MCF 10A (cell line): ENCODE results near the gene MGAT5B. TPM values are rescaled to one million over a fixed set of nuclear protein-coding genes. Genes with fewer than 3 reads are reported as not detected.

Source experiments
- BruUV-seq: library from RNA; stranded (reverse); fragments of 400-500 nt; replicated peaks from 2 replicates; lab custom pipeline; 2021; lab: Mats Ljungman, UMichigan
- CTCF ChIA-PET: fragments of 300-600 bp; sonication (Branson Sonifier 250); formaldehyde crosslinking; extraction: SDS; loops from one replicate; lab custom pipeline; 2021; ENCODE audit warnings: antibody characterized with exemption, inconsistent platforms; lab: Yijun Ruan, JAX
- POLR2A ChIA-PET: fragments of 300-600, 350-650 bp; sonication (Branson Sonifier 250); formaldehyde crosslinking; extraction: SDS; loops from one replicate; lab custom pipeline; 2020; ENCODE audit warnings: antibody characterized with exemption, inconsistent platforms; lab: Yijun Ruan, JAX
- DNase-seq: peaks from one replicate; pipeline ENCODE4 v3.0.0-alpha.2; 2018; ENCODE audit not compliant: unreplicated experiment
- H3K27ac Mint-ChIP-seq: one replicate; pipeline ENCODE4 v1.8.0; 2022; ENCODE audit warnings: mild to moderate bottlenecking, low read depth, mixed read lengths; ENCODE audit not compliant: unreplicated experiment
- H3K27me3 Mint-ChIP-seq: one replicate; pipeline ENCODE4 v1.8.0; 2022; ENCODE audit warnings: mixed read lengths; ENCODE audit not compliant: insufficient read depth, unreplicated experiment
- H3K36me3 Mint-ChIP-seq: one replicate; pipeline ENCODE4 v1.8.0; 2022; ENCODE audit warnings: mild to moderate bottlenecking, moderate library complexity, mixed read lengths; ENCODE audit not compliant: insufficient read depth, unreplicated experiment
- H3K4me1 Mint-ChIP-seq: one replicate; pipeline ENCODE4 v1.8.0; 2022; ENCODE audit warnings: mixed read lengths; ENCODE audit not compliant: insufficient read depth, unreplicated experiment
- H3K4me3 Mint-ChIP-seq: one replicate; pipeline ENCODE4 v1.8.0; 2022; ENCODE audit warnings: mild to moderate bottlenecking, moderate library complexity, mixed read lengths; ENCODE audit not compliant: unreplicated experiment
- H3K9me3 Mint-ChIP-seq: one replicate; pipeline ENCODE4 v1.8.0; 2022; ENCODE audit warnings: mixed read lengths; ENCODE audit not compliant: unreplicated experiment
- CTCF ChIP-seq: fragments of 200-600 bp; IDR thresholded peaks from one replicate; pipeline ENCODE4 v1.8.0; 2022; ENCODE audit warnings: antibody characterized with exemption, mild to moderate bottlenecking; ENCODE audit not compliant: unreplicated experiment
- intact Hi-C: fragments of 100-400 bp; cut with micrococcal nuclease; formaldehyde crosslinking; loops from 2 replicates; pipeline ENCODE4 v1.14.1; 2022
- total RNA-seq: library from RNA; stranded (reverse); gene quantifications from 2 replicates; pipeline ENCODE4 v1.2.3, GENCODE V29; 2022

MGAT5B gene
- total RNA-seq, 1 experiment from 2014 or later = 1.7 TPM

- no peak overlapping the region for H3K4me3 Mint-ChIP-seq
- intact Hi-C loops = no loop called here
- H3K36me3 Mint-ChIP-seq = peaks cover 6% of the 10 kb centered on the region
- POLR2A ChIA-PET = interaction anchor here (0.6 kb wide), 1 partner anchor 257 kb away, joined by 3 read pairs; no protein-coding TSS in a partner anchor
- no peak overlapping the region for H3K27ac Mint-ChIP-seq
- no peak for TF ChIP-seq CTCF
- no peaks in the 10 kb centered on the region for H3K27me3 Mint-ChIP-seq
- H3K4me1 Mint-ChIP-seq = no peaks in the 10 kb centered on the region
- BruUV-seq = no TSS peak
- H3K9me3 Mint-ChIP-seq = no peaks in the 10 kb centered on the region
- no peak for DNase-seq
- CTCF ChIA-PET = no interaction called here
Observed at GRCh38 chr17:76912421-76913164, 44.4 kb downstream of the MGAT5B start.

- no peak overlapping the region for H3K4me3 Mint-ChIP-seq
- no peak overlapping the region for H3K27ac Mint-ChIP-seq
- H3K36me3 Mint-ChIP-seq = peaks cover 6% of the 10 kb centered on the region
- no peaks in the 10 kb centered on the region for H3K4me1 Mint-ChIP-seq
- intact Hi-C loops = no loop called here
- CTCF ChIA-PET = no interaction called here
- H3K27me3 Mint-ChIP-seq = no peaks in the 10 kb centered on the region
- POLR2A ChIA-PET = no interaction called here
- no TSS peak for BruUV-seq
- no peak for TF ChIP-seq CTCF
- H3K9me3 Mint-ChIP-seq = no peaks in the 10 kb centered on the region
- no peak for DNase-seq
Observed at GRCh38 chr17:76914937-76915336, 46.7 kb downstream of the MGAT5B start.

GRCh38 chr17:76915840-76916510 lies 47.8 kb downstream of the MGAT5B start:
- CTCF ChIA-PET = no interaction called here
- intact Hi-C loops = no loop called here
- TF ChIP-seq CTCF = no peak
- Mint-ChIP-seq H3K4me3 (no peak overlapping the region), H3K27ac (no peak overlapping the region), H3K27me3 (peaks cover 9% of the 10 kb centered on the region), H3K4me1 (no peaks in the 10 kb centered on the region), H3K36me3 (peaks cover 6% of the 10 kb centered on the region), H3K9me3 (no peaks in the 10 kb centered on the region)
- BruUV-seq = no TSS peak
- DNase-seq = no peak
- POLR2A ChIA-PET = no interaction called here

GRCh38 chr17:76917829-76918228 lies 49.6 kb downstream of the MGAT5B start:
- Mint-ChIP-seq H3K27ac (no peak overlapping the region), H3K9me3 (no peaks in the 10 kb centered on the region), H3K36me3 (peaks cover 6% of the 10 kb centered on the region), H3K27me3 (peaks cover 13% of the 10 kb centered on the region), H3K4me1 (no peaks in the 10 kb centered on the region), H3K4me3 (no peak overlapping the region)
- POLR2A ChIA-PET = no interaction called here
- TF ChIP-seq CTCF = no peak
- CTCF ChIA-PET = interaction anchor here (0.5 to 0.6 kb wide), 2 partner anchors 60 to 168 kb away, joined by 3 to 4 read pairs; no protein-coding TSS in a partner anchor
- no peak for DNase-seq
- no TSS peak for BruUV-seq
- intact Hi-C loops = no loop called here
